ENCODE data around the gene CHSY1.
"Not testable (repeated sequence)": the region's sequence is repeated elsewhere in the genome, so short reads cannot be mapped to it uniquely, and the experiment has no call there.

CHSY1 gene

GRCh38 chr15:101132390-101133180, 119.3 kb downstream of the CHSY1 start:
- H3K4me3 ChIP-seq (ENCODE audit: low read length): no peak overlapping the region
- no peak for DNase-seq (ENCODE audit: low read depth, low spot score)

GRCh38 chr15:101131489-101132389, 120.1 kb downstream of the CHSY1 start:
- no peak overlapping the region for H3K4me3 ChIP-seq (ENCODE audit: low read length)
- DNase-seq (ENCODE audit: low read depth, low spot score): no peak

- H3K4me3 ChIP-seq (ENCODE audit: low read length): no peak overlapping the region
- no peak for DNase-seq (ENCODE audit: low read depth, low spot score)
Measured at GRCh38 chr15:101129851-101130380, 121.9 kb downstream of the CHSY1 start.

- DNase-seq (ENCODE audit: low read depth, low spot score): no peak
- no peak overlapping the region for H3K4me3 ChIP-seq (ENCODE audit: low read length)
Measured at GRCh38 chr15:101128221-101129015, 123.4 kb downstream of the CHSY1 start.

- H3K4me3 ChIP-seq (ENCODE audit: low read length): peak overlapping the region; percentile 16
- peak; percentile 81 for DNase-seq (ENCODE audit: low read depth, low spot score)
Measured at GRCh38 chr15:101127506-101128076, 124.3 kb downstream of the CHSY1 start.

- peak; percentile 19 for DNase-seq (ENCODE audit: low read depth, low spot score)
- H3K4me3 ChIP-seq (ENCODE audit: low read length): peak overlapping the region; percentile 16
Measured at GRCh38 chr15:101126618-101127505, 125.0 kb downstream of the CHSY1 start.

GRCh38 chr15:101125881-101126428, 125.9 kb downstream of the CHSY1 start:
- H3K4me3 ChIP-seq (ENCODE audit: low read length); DNase-seq (ENCODE audit: low read depth, low spot score): not testable (repeated sequence)
